ENCODE data around the gene LRIT3. TPM values are rescaled to one million over a fixed set of nuclear protein-coding genes. Genes with fewer than 3 reads are reported as not detected.

LRIT3 gene
- total and polyA plus RNA-seq, 2 of the 8 experiments (the other 6 are each of a cell fraction or from before 2014, with no cell fraction given), result 0.11 TPM; not detected in 1

GRCh38 chr4:109816082-109816442, 31.8 kb upstream of the LRIT3 start:
- Histone ChIP-seq H3K79me2 (ENCODE audit: control insufficient read depth in 1 of 2, insufficient read depth in 2 of 2, low read length in 2 of 2) (peaks cover 14 to 53% of the 10 kb centered on the region in 2 experiments), H2BK15ac (ENCODE audit: low read length) (no peak overlapping the region), H3K27ac (ENCODE audit: low read depth, low read length) (peak overlapping the region; percentile 92), H3K4me2 (ENCODE audit: insufficient read depth in 1 of 2, low read depth in 2 of 2, low read length in 2 of 2) (peak overlapping the region; percentile 40 to 93), H2AFZ (ENCODE audit: low read length) (no peak overlapping the region), H4K20me1 (replicated peaks in 1 of 2; ENCODE audit: control insufficient read depth in 1 of 2, insufficient read depth in 2 of 2, low read length in 2 of 2) (peaks cover 0 to 2% of the 10 kb centered on the region in 2 experiments), H3K27me3 (replicated peaks in 1 of 4; ENCODE audit: control insufficient read depth in 3 of 4, extremely low read depth in 1 of 4, insufficient read depth in 3 of 4, low read length in 3 of 4) (no peaks in the 10 kb centered on the region), H3K9ac (replicated peaks in 1 of 4; ENCODE audit: extremely low read depth in 1 of 4, low read depth in 3 of 4, low read length in 3 of 4) (peak overlapping the region; percentile 70 to 93 (median 84)), H3K79me1 (ENCODE audit: low read depth, low read length) (peaks cover 3% of the 10 kb centered on the region), H4K91ac (replicated peaks; ENCODE audit: insufficient read length, low read length) (peak overlapping the region; percentile 31), H2BK5ac (ENCODE audit: low read depth, low read length) (peak overlapping the region; percentile 87), H3K9me3 (ENCODE audit: insufficient read depth in 2 of 2, low read depth in 1 of 2, low read length in 1 of 2) (no peaks in the 10 kb centered on the region), H3K18ac (ENCODE audit: extremely low read depth, low read length) (peak overlapping the region; percentile 68), H2BK120ac (replicated peaks; ENCODE audit: low read depth, low read length) (no peak overlapping the region), H4K8ac (ENCODE audit: extremely low read depth, insufficient read depth, low read length) (peak overlapping the region; percentile 92; the same call in 1 of the 2 replicates), H3K23ac (ENCODE audit: insufficient read length) (no peak overlapping the region), H3K56ac (replicated peaks; ENCODE audit: insufficient read length, low read depth, low read length) (peak overlapping the region; percentile 75), H2AK5ac (ENCODE audit: low read depth, low read length) (peak overlapping the region; percentile 40; the same call in 1 of the 2 replicates), H3K4me1 (replicated peaks in 1 of 4; ENCODE audit: control insufficient read depth in 3 of 4, insufficient read depth in 4 of 4, low read length in 3 of 4) (peaks cover 0 to under 1% (median 0%) of the 10 kb centered on the region in 4 experiments; a peak in 4 of 7 replicates), H3K23me2 (ENCODE audit: low read depth, low read length) (peaks cover 5% of the 10 kb centered on the region), H3K36me3 (ENCODE audit: control insufficient read depth in 2 of 4, insufficient read depth in 4 of 4, low read length in 3 of 4) (peaks cover 9 to 37% (median 21%) of the 10 kb centered on the region in 4 experiments), H3K14ac (ENCODE audit: insufficient read length) (no peak overlapping the region), H2BK12ac (ENCODE audit: low read depth, low read length) (peak overlapping the region; percentile 40; the same call in 1 of the 2 replicates), H4K5ac (ENCODE audit: insufficient read length, low read depth, low read length) (peak overlapping the region; percentile 44), H3K4me3 (ENCODE audit: extremely low read depth in 1 of 4, insufficient read depth in 2 of 4, low read depth in 3 of 4, low read length in 4 of 4) (peak overlapping the region; percentile 82 to 98 (median 90)), H3K4ac (replicated peaks; ENCODE audit: insufficient read length, low read depth, low read length) (peak overlapping the region; percentile 54), H2BK20ac (ENCODE audit: low read length) (no peak overlapping the region)
- CTCF ChIA-PET (ENCODE audit: partially characterized antibody), result interaction anchor here (1.1 to 2.4 kb wide), 4 partner anchors 10 to 115 kb away, joined by 3 to 8 read pairs (median 5); partner anchors contain the start of genes CASP6 and RRH
- DNase-seq (ENCODE audit: low read depth in 1 of 2, low spot score in 2 of 2), result no peak
- POLR2A ChIA-PET (ENCODE audit: partially characterized antibody), result interaction anchor here (0.6 to 2.6 kb wide), 5 partner anchors 9 to 536 kb away, joined by 3 to 10 read pairs (median 3); partner anchors contain the start of gene CASP6
- TF ChIP-seq FOSL1 (IDR thresholded peaks at IDR 0.05; ENCODE audit: insufficient read depth, low read depth, low read length), result no peak
- TF ChIP-seq SAP30 (IDR thresholded peaks at IDR 0.05; ENCODE audit: insufficient read depth, insufficient replicate concordance, low read length), result peak; percentile 81
- FAIRE-seq, result no peak
- WGBS, 2 experiments (ENCODE audit: extremely low coverage in 1 of 2, insufficient coverage in 1 of 2, insufficient read length in 1 of 2, insufficient replicate concordance in 2 of 2, low coverage in 1 of 2, low lambda C conversion rate in 2 of 2, missing lambda C conversion rate in 1 of 2), result 1% methylated on average over 11 of the region's 19 CpGs; no CpG with 5 or more reads in 1 of the 2 experiments

All from H1 (cell line).